Karpas-422 (cell line): ENCODE measurements around the gene HIPK4. TPM values are rescaled to one million over a fixed set of nuclear protein-coding genes. Genes with fewer than 3 reads are reported as not detected.
"Not testable (repeated sequence)": the region's sequence is repeated elsewhere in the genome, so short reads cannot be mapped to it uniquely, and the experiment has no call there.

Source experiments
- DNase-seq: peaks from one replicate; pipeline ENCODE4 v3.0.0-alpha.2; 2015
- H2AFZ ChIP-seq: fragments of 200-600 bp; sonication (generic); 2 replicates; pipeline ENCODE4 v1.6.1; 2014; ENCODE audit warnings: antibody characterized with exemption, low read length, mixed read lengths
- H3K27ac ChIP-seq: fragments of 200-600 bp; sonication (generic); 2 replicates; pipeline ENCODE4 v1.5.1; 2014; ENCODE audit warnings: mild to moderate bottlenecking, low read length, moderate library complexity
- H3K27me3 ChIP-seq: fragments of 200-600 bp; sonication (generic); 2 replicates; pipeline ENCODE4 v1.6.1; 2014; ENCODE audit warnings: low read length, mixed read lengths
- H3K36me3 ChIP-seq: fragments of 200-600 bp; sonication (generic); 2 replicates; pipeline ENCODE4 v1.6.1; 2014; ENCODE audit warnings: low read length, mixed read lengths; ENCODE audit not compliant: insufficient read depth
- H3K4me1 ChIP-seq: fragments of 200-600 bp; sonication (generic); 2 replicates; pipeline ENCODE4 v1.6.1; 2014; ENCODE audit warnings: mild to moderate bottlenecking, low read length, mixed read lengths
- H3K4me2 ChIP-seq: fragments of 200-600 bp; sonication (generic); 2 replicates; pipeline ENCODE4 v1.6.1; 2014; ENCODE audit warnings: low read length, low read depth, mild to moderate bottlenecking; ENCODE audit not compliant: poor library complexity, severe bottlenecking
- H3K4me3 ChIP-seq: fragments of 200-600 bp; sonication (generic); 2 replicates; pipeline ENCODE4 v1.5.1; 2014; ENCODE audit warnings: mild to moderate bottlenecking, antibody characterized with exemption, low read length, mixed read lengths
- H3K79me2 ChIP-seq: fragments of 200-600 bp; sonication (generic); 2 replicates; pipeline ENCODE4 v1.6.1; 2014; ENCODE audit warnings: mild to moderate bottlenecking, low read length, mixed read lengths
- H3K9ac ChIP-seq: fragments of 200-600 bp; sonication (generic); 2 replicates; pipeline ENCODE4 v1.6.0; 2014; ENCODE audit warnings: low read length
- H3K9me2 ChIP-seq: fragments of 200-600 bp; sonication (generic), shearing (Covaris generic); replicated peaks from 2 replicates; pipeline ENCODE4 v1.6.0; 2014; ENCODE audit warnings: mild to moderate bottlenecking, low read length, moderate library complexity; ENCODE audit not compliant: insufficient read depth
- H3K9me3 ChIP-seq: fragments of 300-700, 200-600 bp; sonication (generic); 2 replicates; pipeline ENCODE4 v1.6.1; 2014; ENCODE audit warnings: low read length, mixed read lengths
- H4K20me1 ChIP-seq: fragments of 200-600 bp; sonication (generic); 2 replicates; pipeline ENCODE4 v1.6.1; 2014; ENCODE audit warnings: mild to moderate bottlenecking, antibody characterized with exemption, low read length, low read depth; ENCODE audit not compliant: insufficient read depth
- total RNA-seq: library from RNA; depleted of rRNA; stranded (reverse); fragments of >200 nt; shearing (Covaris generic); gene quantifications from 2 replicates; pipeline ENCODE4 v1.2.3, GENCODE V29; 2014; ENCODE audit warnings: low replicate concordance

The HIPK4 gene
- total RNA-seq, 1 experiment from 2014 or later: not detected

DNA sequence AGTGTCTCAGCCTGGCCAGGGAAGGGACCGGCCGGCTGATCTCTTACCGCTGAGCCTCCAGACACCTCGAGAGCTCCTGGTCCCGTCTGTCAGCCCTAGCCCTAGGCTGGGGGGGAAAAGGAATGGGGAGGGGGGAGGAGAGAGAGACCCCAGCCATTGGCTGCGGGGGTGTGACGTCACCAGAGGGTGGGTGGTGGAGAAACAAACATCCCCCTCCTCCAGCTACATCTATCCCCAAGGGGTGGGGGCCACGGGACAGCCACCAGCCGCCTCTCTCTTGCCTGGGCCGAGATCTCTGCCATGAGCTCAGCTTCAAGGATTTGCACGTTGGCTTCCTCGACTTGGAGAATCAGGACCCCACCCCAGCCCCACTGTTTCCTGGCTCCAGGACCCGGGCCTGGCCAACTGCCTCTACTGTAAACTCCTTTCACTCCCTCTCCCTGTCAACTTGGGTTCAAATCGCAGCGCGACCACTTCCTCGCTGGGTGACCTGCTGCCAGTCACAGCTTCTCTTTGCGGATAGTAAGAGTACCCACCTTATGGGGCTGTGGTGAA, 23.4 kb upstream of the HIPK4 start, which contains the start of gene PRX:
TSS of gene PRX (minus strand) at position 88 of the 555 bp plus-strand sequence. CDS start 5,446 bp downstream, outside the sequence.
- Histone ChIP-seq H3K4me2 (no peak within 1 kb of the TSS), H3K9ac (no peak within 1 kb of the TSS), H3K27me3 (no peaks in the 10 kb centered on the region), H3K9me3 (no peaks in the 10 kb centered on the region), H2AFZ (no peak within 1 kb of the TSS), H3K79me2 (no peaks in the 10 kb centered on the region), H3K4me3 (no peak within 1 kb of the TSS), H3K9me2 (no peaks in the 10 kb centered on the region), H3K27ac (no peak within 1 kb of the TSS), H4K20me1 (no peaks in the 10 kb centered on the region), H3K4me1 (peaks cover 4% of the 10 kb centered on the region), H3K36me3 (no peaks in the 10 kb centered on the region)
- no peak for DNase-seq

- H3K4me2 ChIP-seq: no peak overlapping the region
- no peak for DNase-seq
- H3K36me3 ChIP-seq: no peaks in the 10 kb centered on the region
- no peak overlapping the region for H3K27ac ChIP-seq
- no peaks in the 10 kb centered on the region for H3K27me3 ChIP-seq
- no peak overlapping the region for H2AFZ ChIP-seq
- H3K9me2 ChIP-seq: no peaks in the 10 kb centered on the region
- H3K4me3 ChIP-seq: no peak overlapping the region
- H3K4me1 ChIP-seq: peaks cover 4% of the 10 kb centered on the region
- no peaks in the 10 kb centered on the region for H3K79me2 ChIP-seq
- no peak overlapping the region for H3K9ac ChIP-seq
- no peaks in the 10 kb centered on the region for H3K9me3 ChIP-seq
- H4K20me1 ChIP-seq: no peaks in the 10 kb centered on the region
Measured at GRCh38 chr19:40412866-40413265, 22.9 kb upstream of the HIPK4 start.

- Histone ChIP-seq H2AFZ (no peak overlapping the region), H3K36me3 (no peaks in the 10 kb centered on the region), H3K4me2 (no peak overlapping the region), H3K4me3 (no peak overlapping the region), H3K27me3 (no peaks in the 10 kb centered on the region), H4K20me1 (no peaks in the 10 kb centered on the region), H3K4me1 (peaks cover 4% of the 10 kb centered on the region), H3K27ac (no peak overlapping the region), H3K9me3 (no peaks in the 10 kb centered on the region), H3K9me2 (no peaks in the 10 kb centered on the region), H3K79me2 (no peaks in the 10 kb centered on the region), H3K9ac (no peak overlapping the region)
- DNase-seq: no peak
Measured at GRCh38 chr19:40411958-40412499, 22.0 kb upstream of the HIPK4 start.

GRCh38 chr19:40411125-40411842, 21.3 kb upstream of the HIPK4 start:
- Histone ChIP-seq H3K27me3 (no peaks in the 10 kb centered on the region), H3K9me3 (no peaks in the 10 kb centered on the region), H3K9ac (no peak overlapping the region), H2AFZ (no peak overlapping the region), H3K4me1 (peaks cover 4% of the 10 kb centered on the region), H3K79me2 (no peaks in the 10 kb centered on the region), H3K4me3 (no peak overlapping the region), H3K36me3 (no peaks in the 10 kb centered on the region), H3K9me2 (no peaks in the 10 kb centered on the region), H3K27ac (no peak overlapping the region), H4K20me1 (no peaks in the 10 kb centered on the region), H3K4me2 (no peak overlapping the region)
- DNase-seq: no peak

GRCh38 chr19:40410030-40410389, 20.0 kb upstream of the HIPK4 start:
- Histone ChIP-seq H3K9ac (no peak overlapping the region), H3K9me2 (no peaks in the 10 kb centered on the region), H3K4me1 (peaks cover 4% of the 10 kb centered on the region), H3K4me2 (no peak overlapping the region), H3K36me3 (no peaks in the 10 kb centered on the region), H3K4me3 (no peak overlapping the region), H3K27ac (no peak overlapping the region), H3K79me2 (no peaks in the 10 kb centered on the region), H3K9me3 (no peaks in the 10 kb centered on the region), H4K20me1 (no peaks in the 10 kb centered on the region), H2AFZ (no peak overlapping the region), H3K27me3 (no peaks in the 10 kb centered on the region)
- DNase-seq: no peak

DNA sequence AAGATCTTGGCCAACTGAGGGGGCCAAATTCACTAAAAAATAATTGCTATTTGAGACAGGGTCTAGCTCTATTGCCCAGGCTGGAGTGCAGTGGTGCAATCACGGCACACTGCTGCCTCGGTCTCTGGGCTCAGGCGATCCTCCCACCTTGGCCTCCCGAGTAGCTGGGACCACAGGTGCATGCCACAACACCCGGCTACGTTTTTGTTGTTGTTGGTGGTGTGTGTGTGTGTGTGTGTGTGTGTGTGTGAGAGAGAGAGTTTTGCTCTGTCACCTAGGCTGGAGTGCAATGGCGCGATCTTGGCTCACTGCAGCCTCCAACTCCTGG, 18.6 kb upstream of the HIPK4 start:
- not testable (repeated sequence) for H3K9me3 ChIP-seq, H3K27ac ChIP-seq, H3K4me1 ChIP-seq, H2AFZ ChIP-seq, DNase-seq, H3K4me2 ChIP-seq, H3K79me2 ChIP-seq, H3K9ac ChIP-seq, H4K20me1 ChIP-seq, H3K4me3 ChIP-seq, H3K27me3 ChIP-seq, H3K36me3 ChIP-seq, H3K9me2 ChIP-seq

DNA sequence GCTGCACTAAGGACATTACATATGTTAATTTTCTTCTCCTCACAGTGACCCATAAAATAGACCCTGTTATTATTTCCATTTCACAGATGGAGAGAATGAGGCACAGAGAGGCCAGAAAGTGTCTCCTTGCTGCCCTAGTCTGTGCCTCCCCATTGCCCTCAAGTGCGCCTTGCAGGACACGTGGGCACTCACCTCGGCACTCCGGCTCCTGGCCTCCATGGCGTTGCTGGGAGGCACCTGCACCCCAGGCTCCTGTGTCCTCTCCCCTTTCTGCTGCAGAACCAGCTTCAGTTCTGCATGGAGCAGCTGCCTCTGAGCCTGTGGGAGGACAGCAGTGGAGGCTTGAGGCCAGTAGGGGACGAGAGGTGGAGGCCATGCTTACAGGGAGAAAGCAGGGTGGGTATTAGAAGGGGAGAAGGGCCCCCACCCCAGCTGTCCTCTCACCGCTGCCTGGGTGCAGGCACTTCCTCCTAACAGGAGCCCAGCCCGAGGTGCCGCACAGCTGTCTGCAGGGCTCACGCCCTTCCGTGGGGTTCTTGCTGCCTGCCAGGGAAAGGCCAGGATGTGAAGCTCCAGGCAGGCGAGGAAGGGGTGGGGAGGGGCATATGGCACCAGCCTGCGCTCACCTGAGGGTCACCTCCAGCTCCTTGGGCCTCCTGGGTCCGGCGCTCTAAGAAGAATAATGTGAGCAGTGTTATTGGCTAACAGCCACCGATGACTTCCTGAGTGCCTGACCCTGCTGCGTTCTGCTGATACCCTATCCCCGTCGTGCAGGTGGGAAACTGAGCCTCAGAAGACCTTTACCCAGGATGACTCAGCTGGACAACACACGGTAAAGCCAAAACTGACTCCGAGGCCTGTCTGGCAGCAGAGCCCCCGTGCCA, 18.0 kb upstream of the HIPK4 start:
- Histone ChIP-seq H3K9me2 (no peaks in the 10 kb centered on the region), H3K4me1 (peaks cover 13% of the 10 kb centered on the region), H3K4me3 (no peak overlapping the region), H2AFZ (no peak overlapping the region), H3K27me3 (no peaks in the 10 kb centered on the region), H4K20me1 (no peaks in the 10 kb centered on the region), H3K79me2 (no peaks in the 10 kb centered on the region), H3K9me3 (no peaks in the 10 kb centered on the region), H3K27ac (no peak overlapping the region), H3K4me2 (no peak overlapping the region), H3K9ac (no peak overlapping the region), H3K36me3 (no peaks in the 10 kb centered on the region)
- no peak for DNase-seq
